GM19463 (cell line): Measurements from ENCODE around the gene TLCD3B.

ENCODE experiments used
- ATAC-seq: cut with Tn5 transposase; IDR thresholded peaks from one replicate; pipeline ENCODE4 v1.9.1; 2021; ENCODE audit warnings: mild to moderate bottlenecking, moderate library complexity; ENCODE audit not compliant: unreplicated experiment

TLCD3B gene, protein sequence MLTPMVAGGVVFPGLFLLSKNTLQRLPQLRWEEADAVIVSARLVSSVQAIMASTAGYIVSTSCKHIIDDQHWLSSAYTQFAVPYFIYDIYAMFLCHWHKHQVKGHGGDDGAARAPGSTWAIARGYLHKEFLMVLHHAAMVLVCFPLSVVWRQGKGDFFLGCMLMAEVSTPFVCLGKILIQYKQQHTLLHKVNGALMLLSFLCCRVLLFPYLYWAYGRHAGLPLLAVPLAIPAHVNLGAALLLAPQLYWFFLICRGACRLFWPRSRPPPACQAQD

DNA sequence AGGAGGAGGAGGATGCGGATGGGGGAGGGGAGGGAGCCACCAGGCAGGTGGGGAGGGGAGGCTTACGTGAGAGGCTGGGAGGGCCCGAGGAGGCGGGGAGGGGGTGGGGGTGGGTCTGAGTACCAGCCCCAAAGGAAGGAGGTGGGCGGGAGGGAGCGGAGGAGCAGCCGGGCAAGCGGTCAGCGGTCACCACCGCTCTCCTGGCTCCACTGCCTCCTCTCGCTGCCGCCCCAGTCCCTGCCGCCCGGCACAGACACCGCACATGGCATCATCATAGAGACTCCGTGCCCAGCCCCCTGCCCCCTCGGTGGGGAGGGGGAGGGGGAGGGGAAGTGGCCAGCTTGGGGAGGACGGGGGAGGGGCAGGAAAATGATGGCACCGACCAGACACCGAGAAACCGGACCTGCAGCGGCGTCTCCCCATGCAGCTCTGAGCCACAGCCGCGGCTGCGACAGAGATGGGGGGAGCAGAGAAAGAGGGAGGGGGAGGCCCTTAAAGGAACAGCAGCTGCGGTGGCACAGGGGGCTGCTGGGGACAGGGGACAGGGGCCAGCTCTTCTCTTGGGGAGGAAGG lies at the start of gene TLCD3B:
TSS of gene TLCD3B (minus strand) at position 431 of the 573 bp plus-strand sequence. CDS start 744 bp downstream, outside the sequence.
- no peak for ATAC-seq

- no peak for ATAC-seq
Measured at GRCh38 chr16:30079480-30079879, 48.4 kb upstream of the TLCD3B start.

DNA sequence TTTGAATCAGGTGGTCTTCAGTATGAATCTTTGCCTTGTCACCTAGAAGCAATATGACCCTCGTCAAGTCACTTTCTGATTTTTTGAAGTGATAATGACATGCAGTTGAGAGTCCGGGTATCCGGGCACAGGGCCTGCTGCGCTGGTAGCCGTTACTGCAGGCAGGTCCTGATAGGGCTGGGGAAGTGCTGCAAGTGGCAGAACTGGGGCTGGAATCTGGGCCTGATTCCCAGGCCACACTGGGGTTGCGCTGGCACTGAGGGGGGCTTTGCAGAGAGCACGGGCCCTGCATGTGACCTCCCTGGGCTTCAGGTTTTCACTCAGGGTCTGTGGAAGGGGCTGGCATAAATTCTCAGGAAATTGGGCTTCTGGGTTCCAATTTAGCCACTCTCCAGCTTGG lies 47.7 kb upstream of the TLCD3B start:
- ATAC-seq: no peak

DNA sequence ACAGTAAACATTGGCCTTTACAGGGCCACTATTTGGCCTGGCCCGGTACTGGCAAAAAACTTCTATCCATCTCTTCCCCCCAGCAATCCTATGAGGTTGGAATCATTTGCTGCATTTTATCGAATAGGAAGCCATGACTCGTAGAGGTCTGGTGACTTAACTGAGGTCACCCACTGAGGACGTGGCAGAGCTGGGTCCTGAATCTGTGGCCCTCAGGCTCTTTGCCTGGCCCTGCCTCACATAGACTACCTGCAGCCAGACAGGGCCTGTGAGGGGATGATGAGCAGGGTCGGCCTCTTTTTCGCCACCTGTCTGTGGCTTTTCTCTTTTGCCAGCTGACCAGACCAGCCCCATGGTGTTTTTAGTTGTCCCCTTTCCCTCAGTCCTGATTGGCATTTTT lies 46.6 kb upstream of the TLCD3B start:
- no peak for ATAC-seq

DNA sequence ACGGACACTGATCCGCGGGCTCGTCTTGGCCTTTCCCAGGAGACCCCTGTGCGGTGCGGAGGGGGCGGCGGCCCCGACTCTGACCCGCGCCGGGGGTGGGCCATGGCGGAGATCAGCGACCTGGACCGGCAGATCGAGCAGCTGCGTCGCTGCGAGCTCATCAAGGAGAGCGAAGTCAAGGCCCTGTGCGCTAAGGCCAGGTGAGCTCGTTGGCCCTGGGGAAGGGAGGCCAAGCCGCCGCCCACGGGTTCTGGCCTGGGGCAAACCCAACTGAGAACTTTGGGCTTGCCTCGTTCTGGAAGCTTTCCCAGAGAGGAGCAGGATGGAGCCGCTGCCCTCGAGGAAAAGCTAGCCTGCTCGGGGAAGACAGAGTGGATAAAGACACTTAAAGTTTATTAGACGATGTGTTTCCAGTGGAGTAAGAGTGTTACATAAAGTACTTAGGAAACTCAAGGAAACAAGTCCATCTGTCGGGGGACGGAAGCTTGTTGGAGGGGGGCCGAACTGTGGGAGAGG lies 45.3 kb upstream of the TLCD3B start:
- ATAC-seq: peak; percentile 22

GRCh38 chr16:30075503-30076275 lies 44.6 kb upstream of the TLCD3B start, which contains the start of gene PPP4C:
PPP4C (plus strand) TSS chr16:30075994; CDS start chr16:30076378, 384 bp downstream.
- peak; percentile 86 for ATAC-seq

GRCh38 chr16:30070490-30070889 lies 39.4 kb upstream of the TLCD3B start:
- ATAC-seq: no peak

- no peak for ATAC-seq
Measured at GRCh38 chr16:30069611-30070462, 38.8 kb upstream of the TLCD3B start.

GRCh38 chr16:30068750-30069610 lies 37.9 kb upstream of the TLCD3B start:
- ATAC-seq: no peak

GRCh38 chr16:30068333-30068732 lies 37.3 kb upstream of the TLCD3B start:
- no peak for ATAC-seq

- ATAC-seq: no peak
Measured at GRCh38 chr16:30067584-30067916, 36.5 kb upstream of the TLCD3B start.

DNA sequence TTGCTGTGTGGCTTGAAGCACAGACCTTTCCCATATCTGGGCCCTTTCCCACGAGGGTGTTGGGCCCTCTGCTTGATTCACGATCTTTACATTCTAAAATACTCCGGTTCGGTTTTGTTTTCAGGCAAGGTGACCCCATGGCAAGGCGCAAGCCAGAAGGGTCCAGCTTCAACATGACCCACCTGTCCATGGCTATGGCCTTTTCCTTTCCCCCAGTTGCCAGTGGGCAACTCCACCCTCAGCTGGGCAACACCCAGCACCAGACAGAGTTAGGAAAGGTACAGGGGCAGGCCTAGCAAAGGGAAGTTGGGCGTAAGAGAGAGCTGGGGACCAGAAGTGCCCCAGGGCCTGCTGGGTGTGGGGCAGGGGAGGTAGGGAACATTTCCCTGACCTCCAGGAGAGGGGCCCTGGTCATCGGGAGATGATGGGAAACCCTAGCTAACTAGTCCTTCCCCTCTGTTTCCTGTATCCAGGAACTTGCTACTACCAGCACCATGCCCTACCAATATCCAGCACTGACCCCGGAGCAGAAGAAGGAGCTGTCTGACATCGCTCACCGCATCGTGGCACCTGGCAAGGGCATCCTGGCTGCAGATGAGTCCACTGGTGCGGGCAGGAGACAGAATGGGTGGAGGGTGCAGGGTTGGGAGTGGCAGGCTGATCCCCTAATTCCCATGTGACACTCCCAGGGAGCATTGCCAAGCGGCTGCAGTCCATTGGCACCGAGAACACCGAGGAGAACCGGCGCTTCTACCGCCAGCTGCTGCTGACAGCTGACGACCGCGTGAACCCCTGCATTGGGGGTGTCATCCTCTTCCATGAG lies 35.9 kb upstream of the TLCD3B start:
- ATAC-seq: no peak

DNA sequence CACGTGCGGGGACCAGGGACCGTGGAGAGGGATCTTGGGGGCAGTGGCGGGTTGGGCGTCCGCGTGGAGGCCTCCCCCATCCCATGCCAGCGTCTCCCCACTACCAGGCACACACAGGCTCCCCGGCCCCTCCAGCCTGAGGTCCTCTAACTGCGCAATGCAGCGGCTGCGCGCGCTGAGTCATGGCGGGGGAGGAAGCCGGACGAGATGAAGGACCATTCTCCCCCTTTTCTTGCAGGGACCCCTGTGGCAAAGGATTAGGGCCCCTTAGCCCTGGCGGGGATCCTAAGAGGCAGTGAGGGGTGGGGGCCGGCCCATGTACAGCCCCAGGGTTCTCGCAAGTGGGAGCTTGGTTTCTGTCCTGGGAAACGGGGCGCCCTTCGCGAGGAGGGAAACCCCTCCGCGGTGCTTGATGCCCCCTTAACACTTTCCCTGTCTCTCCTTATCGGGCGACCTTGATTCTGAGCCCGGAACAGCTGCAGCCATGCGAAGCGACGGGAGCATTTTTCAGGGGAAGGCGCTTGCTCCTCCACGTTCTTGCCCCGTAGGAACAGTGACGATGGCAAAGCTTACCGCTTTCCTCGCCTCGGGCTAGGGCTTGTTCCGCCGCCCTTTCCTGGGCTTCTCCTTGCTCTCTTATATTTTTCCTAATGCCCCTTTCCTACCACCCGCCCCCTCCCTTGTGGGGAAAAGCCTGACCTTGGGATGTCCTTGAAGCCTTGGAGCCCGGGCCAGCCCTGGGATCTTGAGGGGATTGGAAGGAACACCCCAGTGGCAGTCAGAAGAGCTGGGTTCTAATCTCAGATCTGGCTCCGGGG lies 35.1 kb upstream of the TLCD3B start:
- no peak for ATAC-seq

- peak; percentile 75 for ATAC-seq
Measured at GRCh38 chr16:30065102-30065942, 34.3 kb upstream of the TLCD3B start, which contains the start of gene ALDOA. ALDOA (plus strand) TSS chr16:30065760; CDS start chr16:30066898, 1,138 bp downstream.

GRCh38 chr16:30064729-30065101 lies 33.6 kb upstream of the TLCD3B start:
- ATAC-seq: no peak

DNA sequence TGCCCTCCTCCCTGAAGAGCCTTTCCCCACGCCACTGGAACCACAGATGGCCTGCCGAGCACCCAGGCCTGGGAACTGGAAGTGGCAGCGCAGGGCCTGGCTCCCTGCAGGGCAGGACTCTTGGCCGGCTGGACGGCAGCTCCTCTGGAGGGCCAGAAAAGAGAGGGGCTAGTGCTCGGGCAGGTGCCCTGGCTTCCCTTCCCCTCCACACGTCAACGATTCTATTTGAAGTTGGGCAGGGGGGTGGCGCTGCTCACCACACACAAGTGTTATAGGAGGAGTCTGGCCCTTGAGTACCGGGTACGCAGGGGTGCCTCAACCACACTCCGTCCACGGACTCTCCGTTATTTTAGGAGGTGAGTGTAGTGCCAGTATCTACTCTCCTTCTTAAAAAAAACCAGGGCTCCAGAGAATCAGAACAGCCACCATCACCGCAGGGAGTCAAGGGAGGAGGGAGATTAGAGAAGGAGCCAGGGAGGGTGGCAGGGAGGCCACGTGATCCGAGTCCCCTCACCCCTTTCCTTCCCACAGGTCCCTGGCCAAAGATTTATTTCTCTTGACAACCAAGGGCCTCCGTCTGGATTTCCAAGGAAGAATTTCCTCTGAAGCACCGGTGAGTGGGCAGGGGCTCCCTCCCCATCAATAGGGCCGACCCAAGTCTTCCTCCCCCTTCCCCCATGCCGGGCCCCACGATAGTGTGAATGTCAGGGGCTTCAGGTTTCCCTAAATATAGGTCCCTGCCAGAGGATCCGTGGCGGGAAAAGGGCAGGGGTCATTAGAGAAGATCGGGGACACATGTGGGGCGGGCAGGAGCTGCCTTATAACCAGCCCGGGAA lies 33.0 kb upstream of the TLCD3B start:
- ATAC-seq: peak; percentile 28
